Stimulated activated CD8-positive, alpha-beta memory T cell treated with anti-CD3 and anti-CD28 coated beads, Interleukin-2, amount 100 ng/mL, for 1 hour (primary cell): ENCODE measurements around the gene NOD1.
A peak's percentile ranks its signal among the peaks of the same experiment; 100 is the strongest.
"Not testable (repeated sequence)": the region's sequence is repeated elsewhere in the genome, so short reads cannot be mapped to it uniquely, and the experiment has no call there.

ENCODE experiments used
- DNase-seq, 2 donors: peaks; one replicate each; pipeline ENCODE4 v3.0.0-alpha.2; 2020; ENCODE audit warnings: low read depth in 2 of 2

Gene NOD1

GRCh38 chr7:30478349-30479201, at the start of gene NOD1:
Gene NOD1, minus strand, starts transcription at chr7:30478784. Its CDS starts 21,863 bp downstream, at chr7:30456921.
- peak; percentile 30 to 32 for DNase-seq

GRCh38 chr7:30527297-30527696, 48.7 kb upstream of the NOD1 start:
- DNase-seq = not testable (repeated sequence)

DNA sequence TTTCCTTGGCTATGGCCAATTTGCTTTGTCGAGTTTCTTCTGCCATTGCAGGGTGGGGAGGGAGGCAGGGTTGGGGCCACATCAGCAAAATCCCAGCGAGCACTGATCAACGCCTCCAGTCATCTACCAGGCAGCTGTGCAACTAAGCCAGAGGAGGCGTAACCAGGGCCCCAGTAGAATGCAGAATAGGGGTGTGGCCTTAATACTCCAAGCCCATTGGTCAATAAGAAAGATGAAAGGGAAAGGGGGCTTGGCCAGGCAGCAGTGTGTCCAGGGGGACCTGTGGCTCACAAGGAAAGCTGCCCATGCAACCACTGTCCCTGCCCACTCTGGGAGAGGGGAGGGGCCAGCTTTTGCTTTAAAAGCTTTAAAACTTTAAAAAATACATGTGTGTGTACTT, 47.6 kb upstream of the NOD1 start:
- DNase-seq = no peak

- no peak for DNase-seq
These were observed 46.8 kb upstream of the NOD1 start for GRCh38 chr7:30525429-30525828.

DNA sequence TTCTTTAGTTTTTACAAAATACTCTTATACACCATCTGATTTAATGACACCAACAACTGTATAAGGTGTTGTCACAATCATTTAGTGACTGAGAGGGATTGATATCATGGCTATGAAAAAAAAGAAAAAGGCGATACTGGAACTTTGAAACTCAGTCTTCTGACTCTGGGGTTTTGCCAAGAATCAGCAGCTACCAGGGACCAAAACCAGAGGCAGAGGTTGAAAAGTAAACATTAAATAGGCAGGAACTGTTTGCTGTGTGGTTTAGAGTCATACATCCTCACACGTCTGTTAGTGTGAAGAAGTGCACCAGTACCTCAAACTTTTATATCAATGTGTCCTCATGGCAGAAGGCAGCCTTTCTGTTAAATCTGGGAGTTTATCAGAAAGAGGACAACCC, 46.0 kb upstream of the NOD1 start:
- no peak for DNase-seq

- no peak for DNase-seq
These were observed 44.9 kb upstream of the NOD1 start for GRCh38 chr7:30523466-30523865.

GRCh38 chr7:30522159-30522558, 43.6 kb upstream of the NOD1 start:
- no peak for DNase-seq

DNA sequence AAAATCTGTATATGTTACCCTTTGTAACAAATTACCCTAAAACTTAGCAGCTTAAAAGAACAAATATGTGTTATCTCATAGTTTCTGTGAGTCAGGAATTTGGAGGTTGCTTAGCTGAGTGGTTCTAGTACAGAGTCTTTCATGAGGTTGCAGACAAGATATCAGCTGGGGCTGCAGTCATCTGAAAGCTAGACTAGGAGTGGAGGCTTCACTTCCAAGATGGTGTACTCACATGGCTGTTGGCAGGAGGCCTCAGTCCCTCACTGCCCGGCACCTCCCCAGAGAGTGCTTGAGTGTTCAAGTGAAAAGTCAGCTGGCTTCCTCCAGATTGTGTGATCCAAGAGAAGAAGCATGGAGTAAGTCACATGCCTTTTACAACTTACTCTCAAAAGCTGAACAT, 42.9 kb upstream of the NOD1 start:
- DNase-seq = no peak

GRCh38 chr7:30519122-30519521, 40.5 kb upstream of the NOD1 start:
- DNase-seq = no peak

GRCh38 chr7:30515761-30516160, 37.2 kb upstream of the NOD1 start:
- no peak for DNase-seq

GRCh38 chr7:30514776-30515175, 36.2 kb upstream of the NOD1 start:
- DNase-seq = no peak

DNA sequence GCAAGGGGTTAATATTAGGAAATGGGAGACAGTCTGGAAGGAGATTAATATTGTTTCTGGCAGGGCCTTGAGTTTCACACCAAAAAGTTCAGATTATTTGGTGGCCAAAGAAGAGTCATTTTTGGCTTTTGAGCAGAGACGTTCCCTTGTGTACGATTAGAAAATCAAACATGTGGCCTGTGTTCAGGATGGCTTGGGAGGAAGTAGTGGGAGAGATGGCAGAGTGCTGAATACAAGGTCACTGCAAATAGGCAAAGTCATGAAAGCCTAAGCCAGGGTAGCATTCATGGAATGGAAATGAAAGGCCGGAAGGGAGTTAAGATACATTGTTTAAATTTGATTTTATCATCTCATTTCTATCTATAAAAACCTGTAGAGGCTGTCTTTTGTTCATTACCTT, 35.6 kb upstream of the NOD1 start:
- no peak for DNase-seq

- no peak for DNase-seq
These were observed 35.2 kb upstream of the NOD1 start for GRCh38 chr7:30513762-30514161.

GRCh38 chr7:30511973-30512662, 33.5 kb upstream of the NOD1 start:
- DNase-seq = no peak

- DNase-seq = no peak
These were observed 32.9 kb upstream of the NOD1 start for GRCh38 chr7:30511494-30511893.

DNA sequence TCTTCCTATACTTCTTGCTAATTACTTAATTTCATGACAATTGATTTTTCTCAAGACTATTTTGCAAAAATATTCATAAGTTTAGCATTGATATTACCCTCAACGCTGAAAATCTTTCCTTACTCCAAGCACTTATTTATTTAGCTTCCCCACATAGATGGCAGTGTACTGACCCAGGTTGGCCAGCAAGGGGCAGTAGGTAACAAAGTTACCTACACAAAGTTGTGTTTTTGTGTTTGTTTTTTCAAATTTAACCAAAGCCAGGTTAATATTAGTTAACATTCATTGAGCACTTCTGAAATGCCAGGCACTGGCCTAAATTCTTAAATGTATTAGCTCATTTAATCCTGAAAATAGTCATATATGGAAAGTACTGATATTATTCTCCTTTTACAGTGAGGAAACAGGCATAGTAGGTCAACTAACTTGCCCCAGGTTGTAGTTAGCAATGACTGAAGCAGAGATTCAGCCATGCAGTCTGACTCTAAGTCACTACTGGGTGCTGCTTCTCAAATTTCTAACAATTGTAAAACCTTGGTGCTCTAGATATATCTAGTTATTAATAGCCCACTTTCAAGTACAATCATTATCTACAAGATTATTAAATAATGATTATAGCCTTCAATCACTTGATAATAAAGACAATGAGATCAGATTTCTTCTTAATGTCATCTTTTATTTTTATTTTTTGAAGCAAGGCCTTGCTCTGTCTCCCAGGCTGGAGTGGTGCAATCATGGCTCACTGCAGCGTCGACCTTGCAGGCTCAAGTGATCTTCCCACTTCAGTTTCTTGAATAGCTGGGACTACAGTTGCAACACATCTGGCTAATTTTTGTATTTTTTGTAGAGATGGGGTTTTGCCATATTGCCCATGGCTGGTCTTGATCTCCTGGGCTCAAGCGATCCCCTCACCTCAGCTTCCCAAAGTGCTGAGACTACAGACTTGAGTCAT, 31.8 kb upstream of the NOD1 start:
- DNase-seq = no peak

DNA sequence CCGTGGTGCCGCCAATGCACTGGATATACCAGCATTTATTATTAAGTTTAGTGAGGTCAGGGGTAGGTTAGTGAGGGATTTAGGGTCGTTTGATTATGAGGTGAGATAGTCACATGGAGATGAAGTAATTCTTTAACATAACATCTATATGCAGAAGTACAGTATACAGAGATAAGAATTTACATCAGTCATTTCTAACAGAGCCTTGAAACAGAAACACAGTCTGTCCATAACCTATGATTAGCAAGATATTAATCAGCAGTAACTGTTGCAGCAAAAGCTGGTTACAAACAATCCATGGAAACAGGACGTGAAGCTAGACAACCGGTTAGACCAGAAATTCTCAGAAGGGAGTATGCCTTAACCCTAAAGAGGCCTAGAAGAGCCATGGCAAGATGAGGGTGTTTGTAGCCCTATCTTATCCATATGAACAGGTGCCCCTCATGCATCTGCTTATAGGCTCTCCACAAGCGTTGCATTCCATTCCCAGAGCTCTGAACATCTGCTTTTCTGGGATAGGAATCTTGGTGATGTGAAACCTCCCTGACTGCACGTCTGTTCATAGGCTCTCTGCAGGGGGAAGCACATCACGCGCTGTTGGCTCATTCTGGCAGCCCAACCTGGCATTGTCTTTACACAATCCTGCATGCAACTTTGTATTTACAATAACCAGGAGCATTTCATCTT, 30.7 kb upstream of the NOD1 start:
- DNase-seq = not testable (repeated sequence)

GRCh38 chr7:30507346-30507900, 28.8 kb upstream of the NOD1 start:
- DNase-seq = not testable (repeated sequence)

- DNase-seq = no peak
These were observed 26.7 kb upstream of the NOD1 start for GRCh38 chr7:30505174-30505697.

- peak; percentile 89 to 92 for DNase-seq
These were observed 26.0 kb upstream of the NOD1 start, which contains the start of gene GGCT for GRCh38 chr7:30504301-30505173. Gene GGCT, minus strand, starts transcription at chr7:30504829. Its CDS starts 120 bp downstream, at chr7:30504709.
